ENCODE results near the gene ANG. TPM values are rescaled to one million over a fixed set of nuclear protein-coding genes. Genes with fewer than 3 reads are reported as not detected.
"Not testable (repeated sequence)": the region's sequence is repeated elsewhere in the genome, so short reads cannot be mapped to it uniquely, and the experiment has no call there.

ANG gene
- total and polyA plus RNA-seq, 10 of the 15 experiments (the other 5 are each of a cell fraction or from before 2014, with no cell fraction given) = 1.0 to 5.9 (median 2.2) TPM

GRCh38 chr14:20642182-20642581 is 46.4 kb upstream of the ANG start:
- H3K9me3 ChIP-seq (replicated peaks; ENCODE audit: control insufficient read depth, insufficient read depth, low read length) = no peaks in the 10 kb centered on the region; the same call in 2 of the 3 replicates
- DNase-seq (ENCODE audit: low read depth, low spot score) (no peak), FAIRE-seq (no peak), ATAC-seq (no peak)
- no peaks in the 10 kb centered on the region for H4K20me1 ChIP-seq (ENCODE audit: control insufficient read depth, insufficient read depth)
- ChIA-PET POLR2A (interaction anchor here (1.1 kb wide), 1 partner anchor 15 kb away, joined by 3 read pairs; no protein-coding TSS in a partner anchor), SMC1A (ENCODE audit: uncharacterized antibody, unreplicated experiment) (interaction anchor here (0.8 kb wide), 1 partner anchor 9 kb away, joined by 3 read pairs; no protein-coding TSS in a partner anchor), RAD21 (ENCODE audit: unreplicated experiment) (no interaction called here), CTCF (interaction anchor here (1.0 kb wide), 1 partner anchor 49 kb away, joined by 3 read pairs; no protein-coding TSS in a partner anchor)
- H3K79me2 ChIP-seq (ENCODE audit: control insufficient read depth, insufficient read depth, low read length) = no peaks in the 10 kb centered on the region
- no peak overlapping the region for H2AFZ ChIP-seq (ENCODE audit: control insufficient read depth, low read depth, low read length)
- no peaks in the 10 kb centered on the region for H3K36me3 ChIP-seq (ENCODE audit: control insufficient read depth in 2 of 2, insufficient read depth in 2 of 2, low read length in 1 of 2)
- in situ Hi-C loops (cut with MboI) = no loop called here
- H3K4me2 ChIP-seq (ENCODE audit: control insufficient read depth, insufficient read depth) = no peak overlapping the region
- TF ChIP-seq RUNX3 (IDR thresholded peaks at IDR 0.05; ENCODE audit: low read length) (no peak), RAD21 (IDR thresholded peaks at IDR 0.05; ENCODE audit: insufficient read depth, low read depth, low read length) (no peak), ZBED1 (IDR thresholded peaks at IDR 0.05; ENCODE audit: borderline replicate concordance) (no peak), ZSCAN29 (IDR thresholded peaks at IDR 0.05) (no peak), NR2C2 (IDR thresholded peaks at IDR 0.05; ENCODE audit: borderline replicate concordance, control insufficient read depth, insufficient read length, low read depth) (no peak), MTA2 (IDR thresholded peaks at IDR 0.05; ENCODE audit: low read depth) (no peak), ESRRA (IDR thresholded peaks at IDR 0.05; ENCODE audit: low read length) (no peak), SREBF2 (IDR thresholded peaks at IDR 0.05; ENCODE audit: low read length) (no peak), BRCA1 (IDR thresholded peaks at IDR 0.05; ENCODE audit: low read depth, low read length) (no peak)
- TF ChIP-seq, protein P1, sequence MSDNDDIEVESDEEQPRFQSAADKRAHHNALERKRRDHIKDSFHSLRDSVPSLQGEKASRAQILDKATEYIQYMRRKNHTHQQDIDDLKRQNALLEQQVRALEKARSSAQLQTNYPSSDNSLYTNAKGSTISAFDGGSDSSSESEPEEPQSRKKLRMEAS (IDR thresholded peaks at IDR 0.05; ENCODE audit: low read depth, low read length) = no peak
- TF ChIP-seq, protein P2, sequence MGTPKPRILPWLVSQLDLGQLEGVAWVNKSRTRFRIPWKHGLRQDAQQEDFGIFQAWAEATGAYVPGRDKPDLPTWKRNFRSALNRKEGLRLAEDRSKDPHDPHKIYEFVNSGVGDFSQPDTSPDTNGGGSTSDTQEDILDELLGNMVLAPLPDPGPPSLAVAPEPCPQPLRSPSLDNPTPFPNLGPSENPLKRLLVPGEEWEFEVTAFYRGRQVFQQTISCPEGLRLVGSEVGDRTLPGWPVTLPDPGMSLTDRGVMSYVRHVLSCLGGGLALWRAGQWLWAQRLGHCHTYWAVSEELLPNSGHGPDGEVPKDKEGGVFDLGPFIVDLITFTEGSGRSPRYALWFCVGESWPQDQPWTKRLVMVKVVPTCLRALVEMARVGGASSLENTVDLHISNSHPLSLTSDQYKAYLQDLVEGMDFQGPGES (IDR thresholded peaks at IDR 0.05) = no peak
- TF ChIP-seq, protein P3, sequence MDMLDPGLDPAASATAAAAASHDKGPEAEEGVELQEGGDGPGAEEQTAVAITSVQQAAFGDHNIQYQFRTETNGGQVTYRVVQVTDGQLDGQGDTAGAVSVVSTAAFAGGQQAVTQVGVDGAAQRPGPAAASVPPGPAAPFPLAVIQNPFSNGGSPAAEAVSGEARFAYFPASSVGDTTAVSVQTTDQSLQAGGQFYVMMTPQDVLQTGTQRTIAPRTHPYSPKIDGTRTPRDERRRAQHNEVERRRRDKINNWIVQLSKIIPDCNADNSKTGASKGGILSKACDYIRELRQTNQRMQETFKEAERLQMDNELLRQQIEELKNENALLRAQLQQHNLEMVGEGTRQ (IDR thresholded peaks at IDR 0.05; ENCODE audit: borderline replicate concordance, low read depth, low read length) = no peak
- TF ChIP-seq, protein P4, sequence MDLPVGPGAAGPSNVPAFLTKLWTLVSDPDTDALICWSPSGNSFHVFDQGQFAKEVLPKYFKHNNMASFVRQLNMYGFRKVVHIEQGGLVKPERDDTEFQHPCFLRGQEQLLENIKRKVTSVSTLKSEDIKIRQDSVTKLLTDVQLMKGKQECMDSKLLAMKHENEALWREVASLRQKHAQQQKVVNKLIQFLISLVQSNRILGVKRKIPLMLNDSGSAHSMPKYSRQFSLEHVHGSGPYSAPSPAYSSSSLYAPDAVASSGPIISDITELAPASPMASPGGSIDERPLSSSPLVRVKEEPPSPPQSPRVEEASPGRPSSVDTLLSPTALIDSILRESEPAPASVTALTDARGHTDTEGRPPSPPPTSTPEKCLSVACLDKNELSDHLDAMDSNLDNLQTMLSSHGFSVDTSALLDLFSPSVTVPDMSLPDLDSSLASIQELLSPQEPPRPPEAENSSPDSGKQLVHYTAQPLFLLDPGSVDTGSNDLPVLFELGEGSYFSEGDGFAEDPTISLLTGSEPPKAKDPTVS (IDR thresholded peaks at IDR 0.05; ENCODE audit: low read depth, low read length) = no peak
- no TSS peak for BruUV-seq (replicated peaks)
- H3K27me3 ChIP-seq (replicated peaks in 1 of 2; ENCODE audit: control insufficient read depth in 2 of 2, insufficient read depth in 2 of 2, low read length in 1 of 2) = no peaks in the 10 kb centered on the region; a peak in 1 of 4 replicates
- no peak overlapping the region for H3K4me3 ChIP-seq
- H3K27ac ChIP-seq (ENCODE audit: control insufficient read depth, insufficient read depth) = no peak overlapping the region
- no peaks in the 10 kb centered on the region for H3K4me1 ChIP-seq (ENCODE audit: control insufficient read depth, insufficient read depth, low read length)
- 51% methylated on average over 7 of the region's 7 CpGs for WGBS (ENCODE audit: insufficient coverage, insufficient replicate concordance, low lambda C conversion rate, missing lambda C conversion rate)
- intact Hi-C loops (cut with micrococcal nuclease; ENCODE audit: unreplicated experiment) = no loop called here
- no peak overlapping the region for H3K9ac ChIP-seq (ENCODE audit: control insufficient read depth, insufficient read depth, low read length)

DNA sequence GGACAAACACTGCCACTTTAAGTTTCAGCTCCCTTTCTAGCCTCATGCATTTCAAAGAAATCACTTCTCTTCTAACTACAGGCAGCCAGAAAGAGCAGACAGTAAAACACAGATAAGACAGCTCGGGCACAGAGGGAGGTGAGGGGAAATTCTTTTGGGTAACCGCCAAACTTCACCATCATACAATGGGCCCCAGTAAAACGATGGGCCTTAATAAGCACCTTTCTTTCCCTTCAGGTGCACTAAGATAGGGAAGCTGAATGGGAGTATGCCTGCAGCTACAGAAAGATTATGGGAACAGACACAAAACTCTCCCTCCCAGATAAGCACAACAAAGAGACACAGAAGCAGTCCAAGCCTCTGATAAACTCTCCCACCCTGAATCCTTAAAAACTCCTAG is 45.8 kb upstream of the ANG start:
- H3K4me1 ChIP-seq (ENCODE audit: control insufficient read depth, insufficient read depth, low read length); in situ Hi-C loops (cut with MboI); RAD21 ChIA-PET (ENCODE audit: unreplicated experiment); H2AFZ ChIP-seq (ENCODE audit: control insufficient read depth, low read depth, low read length); H4K20me1 ChIP-seq (ENCODE audit: control insufficient read depth, insufficient read depth); DNase-seq (ENCODE audit: low read depth, low spot score); H3K27ac ChIP-seq (ENCODE audit: control insufficient read depth, insufficient read depth); H3K27me3 ChIP-seq (replicated peaks in 1 of 2; ENCODE audit: control insufficient read depth in 2 of 2, insufficient read depth in 2 of 2, low read length in 1 of 2); intact Hi-C loops (cut with micrococcal nuclease; ENCODE audit: unreplicated experiment); H3K9me3 ChIP-seq (replicated peaks; ENCODE audit: control insufficient read depth, insufficient read depth, low read length); FAIRE-seq; H3K9ac ChIP-seq (ENCODE audit: control insufficient read depth, insufficient read depth, low read length); H3K4me2 ChIP-seq (ENCODE audit: control insufficient read depth, insufficient read depth); ATAC-seq; H3K79me2 ChIP-seq (ENCODE audit: control insufficient read depth, insufficient read depth, low read length); H3K36me3 ChIP-seq (ENCODE audit: control insufficient read depth in 2 of 2, insufficient read depth in 2 of 2, low read length in 1 of 2); BruUV-seq (replicated peaks); H3K4me3 ChIP-seq: not testable (repeated sequence)
- SMC1A ChIA-PET (ENCODE audit: uncharacterized antibody, unreplicated experiment) = interaction anchor here (0.8 to 1.9 kb wide), 2 partner anchors 8 to 20 kb away, joined by 3 to 4 read pairs; no protein-coding TSS in a partner anchor
- 55% methylated on average over 3 of the region's 3 CpGs for WGBS (ENCODE audit: insufficient coverage, insufficient replicate concordance, low lambda C conversion rate, missing lambda C conversion rate)
- CTCF ChIA-PET = interaction anchor here (1.0 kb wide), 1 partner anchor 48 kb away, joined by 3 read pairs; no protein-coding TSS in a partner anchor
- POLR2A ChIA-PET = interaction anchor here (1.1 kb wide), 1 partner anchor 14 kb away, joined by 3 read pairs; no protein-coding TSS in a partner anchor
